ENCODE measurements around the gene RBMS3.

GRCh38 chr3:29247088-29247745 lies 33.7 kb upstream of the RBMS3 start:
- TF ChIP-seq CTCF (IDR thresholded peaks at IDR 0.05): no peak
- TF ChIP-seq POLR2AphosphoS5 (IDR thresholded peaks at IDR 0.05): no peak
